ENCODE measurements around the gene ZCCHC17.

ZCCHC17 gene

GRCh38 chr1:31308036-31308435 is 11.2 kb downstream of the ZCCHC17 start:
- DNase-seq = no peak

DNA sequence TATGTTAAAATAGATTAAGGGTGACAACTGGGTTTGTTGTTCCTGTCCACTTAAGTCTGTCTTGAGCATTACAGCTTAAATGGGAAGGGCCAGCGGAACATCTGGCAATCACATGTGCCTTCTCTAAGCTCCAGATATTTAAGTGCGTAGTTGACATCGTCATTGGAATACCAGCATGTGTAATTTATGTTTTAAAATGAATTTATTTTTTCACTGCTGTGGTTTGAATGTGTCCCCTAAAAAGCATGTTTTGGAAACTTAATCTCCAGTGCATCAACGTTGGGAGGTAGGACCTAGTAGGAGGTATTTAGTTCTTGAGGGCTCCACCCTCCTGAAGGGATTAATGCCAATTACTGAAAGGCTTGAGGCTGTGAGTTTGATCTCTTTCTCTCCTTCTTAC is 13.4 kb downstream of the ZCCHC17 start:
- no peak for DNase-seq

DNA sequence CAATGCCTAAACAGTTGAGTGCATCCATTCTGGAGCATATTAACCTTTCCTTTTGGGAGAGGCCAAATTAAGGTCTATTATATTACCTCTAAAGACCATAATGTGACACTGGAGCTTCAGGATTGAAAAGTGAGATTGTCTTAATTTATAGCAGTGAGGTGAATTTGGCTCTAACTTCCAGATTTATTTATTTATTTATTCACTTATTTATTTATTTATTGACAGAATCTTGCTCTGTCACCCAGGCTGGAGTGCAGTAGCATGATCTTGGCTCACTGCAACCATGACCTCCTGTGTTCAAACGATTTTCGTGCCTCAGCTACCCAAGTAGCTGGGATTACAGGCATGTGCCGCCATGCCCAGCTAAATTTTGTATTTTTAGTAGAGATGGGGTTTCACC is 19.1 kb downstream of the ZCCHC17 start:
- no peak for DNase-seq

DNA sequence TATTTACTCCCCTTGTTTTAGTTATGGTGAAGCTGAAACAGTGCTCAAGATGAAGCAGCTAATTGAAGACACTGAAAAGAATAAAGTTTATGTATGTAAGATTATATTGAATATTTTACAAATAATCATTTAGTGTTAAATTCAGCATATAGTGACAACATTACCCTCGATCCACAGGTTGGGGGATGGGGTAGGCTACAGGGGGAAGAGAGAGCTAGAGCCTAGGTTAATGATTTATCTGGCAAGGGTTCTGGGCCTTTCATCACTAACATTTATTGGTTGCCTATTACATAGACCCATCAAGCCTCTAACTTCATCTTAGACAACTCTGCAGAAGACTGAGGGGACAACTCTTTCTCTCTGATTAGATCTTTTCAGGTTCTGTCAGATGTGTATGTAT is 21.3 kb downstream of the ZCCHC17 start:
- DNase-seq = no peak

GRCh38 chr1:31324093-31324492 is 27.3 kb downstream of the ZCCHC17 start:
- DNase-seq = no peak

DNA sequence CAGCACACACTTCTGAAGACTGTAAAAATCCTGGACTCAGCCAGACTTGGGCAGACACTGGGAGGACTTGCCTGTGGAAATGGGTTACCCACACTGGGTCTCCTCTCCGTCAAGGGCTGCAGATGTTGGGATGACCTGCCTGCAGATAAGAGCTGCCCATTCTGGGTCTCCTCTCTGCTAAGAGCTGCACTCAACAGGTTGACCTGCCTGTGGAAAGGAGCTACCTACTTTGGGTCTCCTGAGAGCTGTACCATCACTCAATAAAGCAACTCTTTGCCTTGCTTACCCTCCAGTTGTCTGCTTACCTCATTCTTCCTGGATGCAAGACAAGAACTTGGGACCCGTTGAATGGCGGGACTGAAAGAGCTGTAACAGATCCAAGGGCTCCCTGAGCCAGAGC is 28.2 kb downstream of the ZCCHC17 start:
- DNase-seq = no peak

DNA sequence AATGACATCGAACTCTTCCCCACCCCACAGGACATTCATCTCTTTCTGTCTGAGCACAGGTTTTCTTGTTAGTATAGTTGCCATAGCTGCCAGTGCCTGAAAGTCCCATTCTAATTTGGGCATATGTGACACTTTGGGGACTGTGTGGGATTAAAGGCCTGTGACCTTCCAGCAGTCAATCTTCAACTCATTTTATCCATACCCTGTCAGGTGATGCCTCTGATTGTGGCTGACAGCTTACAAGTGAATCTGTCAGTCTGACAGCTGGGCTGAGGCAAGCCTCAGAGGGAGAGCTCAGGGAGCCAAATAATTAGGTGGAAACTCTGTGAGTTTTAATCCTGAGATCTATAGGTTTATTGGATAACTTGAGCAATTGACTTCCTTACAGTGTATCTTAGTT is 29.6 kb downstream of the ZCCHC17 start:
- DNase-seq = no peak

- DNase-seq = no peak
Observed at GRCh38 chr1:31327381-31327780, 30.5 kb downstream of the ZCCHC17 start.

- DNase-seq = no peak
Observed at GRCh38 chr1:31335007-31335406, 38.2 kb downstream of the ZCCHC17 start.

- no peak for DNase-seq
Observed at GRCh38 chr1:31336687-31337467, 40.0 kb downstream of the ZCCHC17 start.

- DNase-seq = no peak
Observed at GRCh38 chr1:31344503-31344902, 47.7 kb downstream of the ZCCHC17 start.

- no peak for DNase-seq
Observed at GRCh38 chr1:31345635-31346034, 48.8 kb downstream of the ZCCHC17 start.

DNA sequence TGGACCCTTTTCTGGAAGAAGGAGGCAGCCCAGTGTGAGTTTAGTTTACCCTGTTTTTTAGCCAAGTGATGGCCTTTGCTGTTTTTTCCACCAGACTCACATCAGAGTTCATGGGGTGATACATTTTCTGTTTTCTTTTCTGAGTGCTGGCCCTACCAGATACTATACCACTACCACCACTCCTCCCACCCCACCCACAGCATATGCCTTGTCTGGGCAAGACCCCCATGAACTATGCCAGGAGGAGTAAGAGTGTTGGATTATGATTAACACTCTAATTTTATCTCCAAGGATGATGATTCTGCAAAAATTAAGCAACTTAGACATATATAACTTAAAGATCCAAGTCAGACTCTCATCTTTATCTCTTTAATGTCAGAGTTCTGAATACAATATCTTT is 50.0 kb downstream of the ZCCHC17 start:
- no peak for DNase-seq

- DNase-seq = no peak
Observed at GRCh38 chr1:31348449-31348848, 51.6 kb downstream of the ZCCHC17 start.

DNA sequence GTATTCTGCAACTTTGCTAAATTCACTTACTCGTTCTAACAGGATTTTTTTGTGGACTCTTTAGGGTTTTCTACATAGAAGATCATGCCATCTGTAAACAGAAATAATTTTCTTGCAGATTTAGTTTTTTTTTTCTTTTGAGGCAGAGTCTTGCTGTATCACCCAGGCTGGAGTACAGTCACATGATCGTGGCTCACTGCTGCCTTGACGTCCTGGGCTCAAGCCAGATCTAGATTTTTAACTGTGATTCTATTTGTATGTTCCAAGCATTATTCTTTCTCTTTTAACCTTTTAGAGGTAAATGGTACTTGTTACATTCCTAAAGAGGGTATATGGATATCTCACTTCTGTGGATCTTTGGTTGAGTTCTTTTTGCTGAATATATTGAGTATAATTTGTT is 57.5 kb downstream of the ZCCHC17 start:
- no peak for DNase-seq

- no peak for DNase-seq
Observed at GRCh38 chr1:31356427-31356826, 59.6 kb downstream of the ZCCHC17 start.

DNA sequence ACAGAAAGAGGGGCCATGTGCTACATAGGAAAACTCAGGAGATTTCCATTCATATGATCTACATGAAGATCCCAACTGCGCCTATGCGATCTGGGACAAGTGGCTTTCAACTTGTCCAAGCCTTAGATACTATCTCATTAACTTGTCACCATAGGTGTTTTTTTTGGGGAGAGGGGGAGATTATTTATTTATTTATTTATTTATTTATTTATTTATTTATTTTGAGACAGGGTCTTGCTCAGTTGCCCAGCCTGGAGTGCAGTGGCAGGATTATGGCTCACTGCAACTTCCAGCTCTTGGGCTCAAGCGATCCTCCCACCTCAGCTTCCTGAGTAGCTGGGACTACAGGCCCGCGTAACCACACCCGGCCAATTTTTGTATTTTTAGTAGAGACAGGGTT is 64.8 kb downstream of the ZCCHC17 start:
- no peak for DNase-seq

DNA sequence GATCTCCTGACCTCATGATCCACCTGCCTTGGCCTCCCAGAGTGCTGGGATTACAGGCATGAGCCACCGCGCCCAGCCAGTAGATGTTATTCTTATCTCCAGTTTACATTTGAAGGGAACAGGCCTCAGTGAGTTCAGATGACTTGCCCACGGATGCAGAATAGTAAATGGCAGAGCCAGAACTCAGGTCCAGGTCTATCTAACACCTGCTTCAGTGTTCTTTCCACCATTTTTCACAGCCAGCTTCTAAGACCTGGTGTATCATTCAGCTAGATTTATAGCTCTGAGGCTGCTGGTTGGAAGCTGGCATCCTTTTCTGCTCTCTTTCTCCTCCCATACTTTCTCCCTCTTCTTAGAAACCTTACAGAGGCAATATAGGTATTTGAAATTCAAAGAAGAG is 65.2 kb downstream of the ZCCHC17 start:
- no peak for DNase-seq

- no peak for DNase-seq
Observed at GRCh38 chr1:31364561-31365250, 67.9 kb downstream of the ZCCHC17 start.

DNA sequence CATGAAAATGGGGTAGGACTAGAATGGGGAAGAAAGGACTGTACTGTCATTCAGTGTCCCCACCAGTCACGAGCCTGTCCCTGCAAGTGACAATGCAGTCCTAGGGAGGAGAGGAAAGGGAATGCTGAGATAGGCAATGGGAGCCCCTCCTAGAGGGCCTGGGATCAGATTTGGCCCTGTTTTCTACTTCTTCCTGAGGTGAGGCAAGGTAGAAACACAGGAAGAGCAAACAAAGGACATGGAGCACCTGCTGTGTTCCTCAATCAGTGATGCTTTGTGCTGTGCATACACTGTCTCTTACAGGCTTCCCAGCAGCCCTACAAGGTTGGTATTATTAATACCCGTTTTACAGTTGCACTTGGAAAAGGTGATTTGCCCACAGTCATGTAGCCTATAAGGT is 70.0 kb downstream of the ZCCHC17 start:
- no peak for DNase-seq

DNA sequence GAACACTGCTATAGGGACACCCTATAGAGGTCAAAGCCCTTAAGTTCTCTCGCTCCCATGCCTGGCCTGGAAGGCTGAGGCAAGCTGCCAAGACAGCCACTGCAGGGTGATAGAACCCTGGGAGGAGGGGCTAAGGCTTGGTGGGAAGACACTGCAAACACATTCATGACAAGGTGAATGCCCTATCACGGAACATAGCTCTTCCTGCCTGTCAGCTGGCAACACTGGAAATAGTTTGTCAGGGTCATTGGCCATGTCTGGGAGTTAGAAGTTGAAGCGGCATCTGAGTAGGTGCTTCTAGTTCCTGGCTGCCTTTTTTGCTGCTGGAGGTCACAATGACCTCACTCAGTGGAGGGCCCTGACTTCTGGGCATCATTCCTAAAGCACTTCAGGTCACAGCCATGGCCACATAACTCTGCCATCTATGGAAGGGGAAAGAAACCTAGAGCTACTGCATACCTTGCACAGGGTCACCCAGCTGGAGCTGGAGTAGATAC is 71.8 kb downstream of the ZCCHC17 start:
- DNase-seq = no peak

- no peak for DNase-seq
Observed at GRCh38 chr1:31370021-31370420, 73.2 kb downstream of the ZCCHC17 start.

GRCh38 chr1:31370565-31370964 is 73.7 kb downstream of the ZCCHC17 start:
- DNase-seq = no peak

DNA sequence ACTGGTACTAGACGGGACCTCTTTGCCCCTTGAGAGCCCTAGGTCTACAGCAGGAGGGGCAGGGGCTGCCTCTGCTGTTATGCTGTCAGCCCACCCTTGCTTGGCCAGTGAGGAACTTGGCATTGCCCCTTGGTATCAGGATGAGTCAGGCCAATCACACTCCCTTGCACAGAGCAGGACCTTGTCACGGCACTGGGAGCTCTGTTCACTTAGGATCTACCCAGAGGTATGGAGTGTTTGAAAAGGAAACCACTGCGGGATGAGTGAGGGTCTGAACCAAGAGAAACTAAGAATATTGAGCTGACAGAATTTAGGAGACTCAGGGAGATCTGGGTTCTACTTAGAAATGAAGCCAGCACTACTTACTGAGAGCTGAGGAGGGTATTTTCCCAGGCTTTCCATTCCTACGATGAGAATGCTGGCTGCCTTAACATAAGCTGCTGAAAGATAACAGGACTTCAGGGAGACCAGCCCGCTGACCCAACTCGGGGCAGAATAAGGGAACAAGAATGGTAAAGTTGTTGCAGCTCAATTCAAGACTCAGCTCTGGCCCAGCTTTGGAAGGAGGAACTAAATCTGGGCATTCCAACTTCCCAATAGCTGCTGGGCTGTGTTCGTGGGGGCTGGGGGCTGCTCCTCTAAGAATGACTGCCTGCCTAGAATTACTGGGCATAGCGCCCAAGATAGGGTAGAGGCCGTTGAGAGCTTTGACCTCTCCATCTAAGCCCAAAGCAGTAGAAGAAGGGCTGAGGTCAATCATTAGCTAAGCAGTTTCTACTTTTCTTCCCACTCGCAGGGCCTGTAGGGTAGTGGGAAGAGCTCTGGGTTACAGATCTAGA is 74.5 kb downstream of the ZCCHC17 start:
- no peak for DNase-seq

All from stimulated activated CD4-positive, alpha-beta T cell treated with anti-CD3 and anti-CD28 coated beads, Interleukin-2, amount 100 ng/mL, for 24 hours (primary cell).